GM18951 (cell line): ENCODE results near the gene RAMACL.

Source experiments
- POLR2A ChIP-seq: IDR thresholded peaks from 4 replicates; pipeline ENCODE4 v1.6.1; 2011; ENCODE audit warnings: mild to moderate bottlenecking; ENCODE audit not compliant: insufficient read length, insufficient read depth; ENCODE audit errors: extremely low read depth
- in situ Hi-C: fragments of 300-500 bp; cut with MboI; formaldehyde crosslinking; loops from one replicate; pipeline ENCODE4 v1.12.0; 2022; ENCODE audit warnings: low sequenced_read_pairs, mixed read lengths, inconsistent platforms; ENCODE audit not compliant: unreplicated experiment

The RAMACL gene

GRCh38 chr6:166625356-166625755, 38.9 kb upstream of the RAMACL start:
- in situ Hi-C loops, result no loop called here
- TF ChIP-seq POLR2A, result no peak

GRCh38 chr6:166624275-166624674, 37.8 kb upstream of the RAMACL start:
- TF ChIP-seq POLR2A, result no peak
- in situ Hi-C loops, result no loop called here

GRCh38 chr6:166623318-166623717, 36.8 kb upstream of the RAMACL start:
- no peak for TF ChIP-seq POLR2A
- in situ Hi-C loops, result no loop called here

- in situ Hi-C loops, result no loop called here
- TF ChIP-seq POLR2A, result no peak
Observed at GRCh38 chr6:166621114-166621540, 34.6 kb upstream of the RAMACL start.

- no peak for TF ChIP-seq POLR2A
- in situ Hi-C loops, result no loop called here
Observed at GRCh38 chr6:166620478-166621113, 34.1 kb upstream of the RAMACL start.

GRCh38 chr6:166619912-166620311, 33.4 kb upstream of the RAMACL start:
- in situ Hi-C loops, result no loop called here
- no peak for TF ChIP-seq POLR2A

- no peak for TF ChIP-seq POLR2A
- in situ Hi-C loops, result no loop called here
Observed at GRCh38 chr6:166618866-166619761, 32.6 kb upstream of the RAMACL start.

GRCh38 chr6:166618251-166618650, 31.8 kb upstream of the RAMACL start:
- in situ Hi-C loops, result no loop called here
- no peak for TF ChIP-seq POLR2A

GRCh38 chr6:166617359-166617758, 30.9 kb upstream of the RAMACL start:
- TF ChIP-seq POLR2A, result no peak
- in situ Hi-C loops, result no loop called here

- in situ Hi-C loops, result no loop called here
- TF ChIP-seq POLR2A, result no peak
Observed at GRCh38 chr6:166616261-166617238, 30.1 kb upstream of the RAMACL start.

GRCh38 chr6:166615059-166615770, 28.7 kb upstream of the RAMACL start:
- in situ Hi-C loops, result no loop called here
- no peak for TF ChIP-seq POLR2A

GRCh38 chr6:166614589-166614988, 28.1 kb upstream of the RAMACL start:
- no peak for TF ChIP-seq POLR2A
- in situ Hi-C loops, result no loop called here

- in situ Hi-C loops, result no loop called here
Observed at GRCh38 chr6:166614171-166614583, 27.7 kb upstream of the RAMACL start.

GRCh38 chr6:166613027-166613426, 26.5 kb upstream of the RAMACL start:
- TF ChIP-seq POLR2A, result no peak
- in situ Hi-C loops, result no loop called here

More at GRCh38 chr6:166614171-166614583, 27.7 kb upstream of the RAMACL start:
- TF ChIP-seq POLR2A, result no peak
